CD4-positive, alpha-beta T cell treated with Interleukin-15 for 1 hour (primary cell): ENCODE data around the gene PLXND1.

Source experiments
- DNase-seq: peaks from one replicate; pipeline ENCODE4 v3.0.0-alpha.2; 2020

PLXND1 gene

GRCh38 chr3:129600348-129600747, 6.1 kb downstream of the PLXND1 start:
- no peak for DNase-seq

- DNase-seq, result peak; percentile 77
These were observed 6.9 kb downstream of the PLXND1 start for GRCh38 chr3:129599607-129600006.

- DNase-seq, result no peak
These were observed 7.4 kb downstream of the PLXND1 start for GRCh38 chr3:129599073-129599472.

GRCh38 chr3:129598484-129598883, 8.0 kb downstream of the PLXND1 start:
- DNase-seq, result no peak

GRCh38 chr3:129598000-129598381, 8.5 kb downstream of the PLXND1 start:
- DNase-seq, result no peak

- no peak for DNase-seq
These were observed 9.1 kb downstream of the PLXND1 start for GRCh38 chr3:129597087-129597999.

- no peak for DNase-seq
These were observed 10.0 kb downstream of the PLXND1 start for GRCh38 chr3:129596194-129597086.

GRCh38 chr3:129595544-129596193, 10.8 kb downstream of the PLXND1 start:
- DNase-seq, result no peak

- DNase-seq, result no peak
These were observed 11.5 kb downstream of the PLXND1 start for GRCh38 chr3:129594907-129595390.

GRCh38 chr3:129594409-129594808, 12.1 kb downstream of the PLXND1 start:
- DNase-seq, result no peak

- peak; percentile 47 for DNase-seq
These were observed 12.7 kb downstream of the PLXND1 start for GRCh38 chr3:129593595-129594339.

GRCh38 chr3:129593230-129593594, 13.3 kb downstream of the PLXND1 start:
- no peak for DNase-seq

- peak; percentile 29 for DNase-seq
These were observed 13.9 kb downstream of the PLXND1 start for GRCh38 chr3:129592381-129593131.

- no peak for DNase-seq
These were observed 14.5 kb downstream of the PLXND1 start for GRCh38 chr3:129591932-129592331.

- DNase-seq, result no peak
These were observed 16.3 kb downstream of the PLXND1 start for GRCh38 chr3:129590215-129590614.

- DNase-seq, result no peak
These were observed 18.8 kb downstream of the PLXND1 start for GRCh38 chr3:129587566-129588210.

GRCh38 chr3:129586746-129587430, 19.6 kb downstream of the PLXND1 start:
- no peak for DNase-seq

GRCh38 chr3:129585949-129586657, 20.4 kb downstream of the PLXND1 start:
- DNase-seq, result no peak

- no peak for DNase-seq
These were observed 21.8 kb downstream of the PLXND1 start for GRCh38 chr3:129584631-129585030.

GRCh38 chr3:129583289-129583688, 23.2 kb downstream of the PLXND1 start:
- DNase-seq, result no peak
